ENCODE results near the gene S1PR4. TPM values are rescaled to one million over a fixed set of nuclear protein-coding genes. Genes with fewer than 3 reads are reported as not detected.

The S1PR4 gene
- total RNA-seq, 2 experiments from 2014 or later: 70.2 to 73.7 TPM

GRCh38 chr19:3224346-3225168, 46.0 kb downstream of the S1PR4 start, which contains the start of gene CELF5:
Gene CELF5, plus strand, starts transcription at chr19:3224661. Its CDS starts 79 bp downstream, at chr19:3224740.
- Mint-ChIP-seq H3K27ac (no peak within 1 kb of the TSS), H3K4me1 (ENCODE audit: low read depth) (no peaks in the 10 kb centered on the region), H3K4me3 (no peak within 1 kb of the TSS), H3K9me3 (no peaks in the 10 kb centered on the region), H3K27me3 (peaks cover 29% of the 10 kb centered on the region), H3K36me3 (ENCODE audit: low read depth) (no peaks in the 10 kb centered on the region)
- Histone ChIP-seq H3K4me3 (ENCODE audit: low read length) (no peak within 1 kb of the TSS), H3K27me3 (ENCODE audit: control insufficient read depth in 1 of 2, insufficient read depth in 2 of 2, low read length in 2 of 2) (peaks cover 34 to 38% of the 10 kb centered on the region in 2 experiments), H3K9me3 (ENCODE audit: control insufficient read depth in 1 of 2, insufficient read depth in 1 of 2, low read length in 2 of 2) (no peaks in the 10 kb centered on the region), H3K27ac (ENCODE audit: low read depth in 1 of 2, low read length in 2 of 2) (no peak within 1 kb of the TSS), H3K36me3 (ENCODE audit: insufficient read depth, low read length) (no peaks in the 10 kb centered on the region), H3K4me1 (ENCODE audit: insufficient read depth, low read length) (peaks cover 8% of the 10 kb centered on the region)
- intact Hi-C loops (cut with DNase I, micrococcal nuclease): no loop called here
- ChIA-PET CTCF (interaction anchor here (0.5 to 1.0 kb wide), 2 partner anchors 24 to 41 kb away, joined by 3 read pairs; no protein-coding TSS in a partner anchor), POLR2A (no interaction called here)
- no peak for TF ChIP-seq CTCF (IDR thresholded peaks at IDR 0.05)
- peak; percentile 34 to 83 (median 54) for DNase-seq
- peak; percentile 82 for ATAC-seq (ENCODE audit: poor library complexity)

- ChIA-PET CTCF (interaction anchor here (0.5 kb wide), 1 partner anchor 25 kb away, joined by 3 read pairs; no protein-coding TSS in a partner anchor), POLR2A (no interaction called here)
- TF ChIP-seq CTCF (IDR thresholded peaks at IDR 0.05): no peak
- no peak for DNase-seq
- ATAC-seq (ENCODE audit: poor library complexity): no peak
- Histone ChIP-seq H3K27me3 (ENCODE audit: control insufficient read depth in 1 of 2, insufficient read depth in 2 of 2, low read length in 2 of 2) (peaks cover 38 to 43% of the 10 kb centered on the region in 2 experiments), H3K4me3 (ENCODE audit: low read length) (no peak overlapping the region), H3K9me3 (ENCODE audit: control insufficient read depth in 1 of 2, insufficient read depth in 1 of 2, low read length in 2 of 2) (no peaks in the 10 kb centered on the region), H3K36me3 (ENCODE audit: insufficient read depth, low read length) (no peaks in the 10 kb centered on the region), H3K27ac (ENCODE audit: low read depth in 1 of 2, low read length in 2 of 2) (no peak overlapping the region), H3K4me1 (ENCODE audit: insufficient read depth, low read length) (peaks cover 8% of the 10 kb centered on the region)
- no peak overlapping the region for H3K27ac Mint-ChIP-seq
- H3K36me3 Mint-ChIP-seq (ENCODE audit: low read depth): no peaks in the 10 kb centered on the region
- intact Hi-C loops (cut with DNase I, micrococcal nuclease): no loop called here
- no peaks in the 10 kb centered on the region for H3K4me1 Mint-ChIP-seq (ENCODE audit: low read depth)
- H3K4me3 Mint-ChIP-seq: no peak overlapping the region
- H3K27me3 Mint-ChIP-seq: peaks cover 29% of the 10 kb centered on the region
- no peaks in the 10 kb centered on the region for H3K9me3 Mint-ChIP-seq
These were observed 46.6 kb downstream of the S1PR4 start for GRCh38 chr19:3225169-3225485.

- Histone ChIP-seq H3K9me3 (ENCODE audit: control insufficient read depth in 1 of 2, insufficient read depth in 1 of 2, low read length in 2 of 2) (no peaks in the 10 kb centered on the region), H3K36me3 (ENCODE audit: insufficient read depth, low read length) (no peaks in the 10 kb centered on the region), H3K27ac (ENCODE audit: low read depth in 1 of 2, low read length in 2 of 2) (no peak overlapping the region), H3K4me3 (ENCODE audit: low read length) (no peak overlapping the region), H3K27me3 (ENCODE audit: control insufficient read depth in 1 of 2, insufficient read depth in 2 of 2, low read length in 2 of 2) (peaks cover 40 to 49% of the 10 kb centered on the region in 2 experiments), H3K4me1 (ENCODE audit: insufficient read depth, low read length) (peaks cover 8% of the 10 kb centered on the region)
- Mint-ChIP-seq H3K27me3 (peaks cover 29% of the 10 kb centered on the region), H3K9me3 (no peaks in the 10 kb centered on the region), H3K27ac (no peak overlapping the region), H3K4me1 (ENCODE audit: low read depth) (no peaks in the 10 kb centered on the region), H3K36me3 (ENCODE audit: low read depth) (no peaks in the 10 kb centered on the region), H3K4me3 (no peak overlapping the region)
- TF ChIP-seq CTCF (IDR thresholded peaks at IDR 0.05): no peak
- ChIA-PET POLR2A (no interaction called here), CTCF (no interaction called here)
- DNase-seq (no peak), ATAC-seq (ENCODE audit: poor library complexity) (no peak)
- intact Hi-C loops (cut with DNase I, micrococcal nuclease): no loop called here
These were observed 47.1 kb downstream of the S1PR4 start for GRCh38 chr19:3225677-3226093.
